Lower leg skin (tissue), 3 donors: Measurements from ENCODE around the gene NOTCH2.

Experiments used
- CTCF ChIP-seq, 3 donors: fragments of 450-650 bp; IDR thresholded peaks; one replicate each; pipeline ENCODE4 v1.5.1; 2016; ENCODE audit warnings: antibody characterized with exemption in 3 of 3, mild to moderate bottlenecking in 3 of 3, moderate library complexity in 2 of 3
- POLR2A ChIP-seq, 2 donors: fragments of 450-650 bp; IDR thresholded peaks; one replicate each; pipeline ENCODE4 v1.6.1; 2016 to 2017; ENCODE audit warnings: antibody characterized with exemption in 2 of 2, mild to moderate bottlenecking in 1 of 2, moderate library complexity in 1 of 2

GRCh38 chr1:119956306-119956705, 113.2 kb downstream of the NOTCH2 start:
- TF ChIP-seq CTCF (IDR thresholded peaks at IDR 0.05) (no peak), POLR2A (IDR thresholded peaks at IDR 0.05) (no peak)
